HCT116 (cell line): ENCODE measurements around the gene ROCK2. TPM values are rescaled to one million over a fixed set of nuclear protein-coding genes. Genes with fewer than 3 reads are reported as not detected.

ENCODE experiments used
- ATAC-seq: fragments of 200-7000 bp; cut with Tn5 transposase; 2 replicates; pipeline ENCODE4 v1.9.1; 2020; ENCODE audit warnings: mild to moderate bottlenecking, moderate library complexity
- BruUV-seq: library from RNA; stranded (reverse); fragments of 400-500 nt; replicated peaks from 2 replicates; lab custom pipeline; 2021; lab: Mats Ljungman, UMichigan
- CTCF ChIA-PET: fragments of 300-600 bp; sonication (Branson Sonifier 250); formaldehyde crosslinking; loops from one replicate; lab custom pipeline; 2021; ENCODE audit warnings: antibody characterized with exemption; lab: Charles Lee
- POLR2A ChIA-PET: fragments of 300-600, 350-600 bp; sonication (Branson Sonifier 250); formaldehyde crosslinking; loops from one replicate; lab custom pipeline; 2021; ENCODE audit warnings: antibody characterized with exemption; lab: Charles Lee
- RAD21 ChIA-PET, 2 experiments: fragments of 300-600 bp; sonication (Branson Sonifier 250); formaldehyde crosslinking; loops; one replicate each; lab custom pipeline; 2023; ENCODE audit warnings: low total read pairs in 2 of 2; ENCODE audit not compliant: uncharacterized antibody in 2 of 2, unreplicated experiment in 2 of 2, low non-redundant PET in 1 of 2; lab: Charles Lee
- DNase-seq: peaks from one replicate; pipeline ENCODE4 v3.0.0-alpha.2; 2010; ENCODE audit warnings: low read depth, low spot score
- H2AFZ ChIP-seq: fragments of 200-600 bp; shearing (Covaris generic), sonication (generic); 2 replicates; pipeline ENCODE4 v1.6.1; 2017; ENCODE audit warnings: low read depth, mixed run types, mixed read lengths, antibody characterized with exemption, low read length; ENCODE audit not compliant: poor library complexity, severe bottlenecking
- H3K27ac ChIP-seq: 2 replicates; pipeline ENCODE4 v1.5.1; 2012; ENCODE audit warnings: low read depth, low read length
- H3K27me3 ChIP-seq: fragments of 200-600 bp; sonication (generic); 2 replicates; pipeline ENCODE4 v1.6.1; 2016; ENCODE audit warnings: mixed run types, low read length, mixed read lengths; ENCODE audit not compliant: insufficient read depth
- H3K36me3 ChIP-seq, 2 experiments: fragments of 200-500 bp in 1 of 2; fragments of 200-600 bp in 1 of 2; sonication (Bioruptor generic) in 1 of 2; sonication (generic) in 1 of 2; 2 replicates each; pipeline versions ENCODE4 v1.5.1 to v1.6.1; 2014 to 2016; ENCODE audit warnings: low read length in 2 of 2, inconsistent platforms in 1 of 2, mixed read lengths in 1 of 2, mixed run types in 1 of 2; ENCODE audit not compliant: insufficient read depth in 2 of 2, control insufficient read depth in 1 of 2
- H3K4me1 ChIP-seq, 2 experiments: fragments of 200-600 bp in 1 of 2; sonication (generic) in 1 of 2; 2 replicates each; pipeline versions ENCODE4 v1.5.1 to v1.6.1; 2012 to 2017; ENCODE audit warnings: low read length in 2 of 2, inconsistent platforms in 1 of 2, mild to moderate bottlenecking in 1 of 2, mixed read lengths in 1 of 2, mixed run types in 1 of 2, moderate library complexity in 1 of 2; ENCODE audit not compliant: insufficient read depth in 2 of 2, control insufficient read depth in 1 of 2
- H3K4me2 ChIP-seq: fragments of 200-600 bp; sonication (generic); 2 replicates; pipeline ENCODE4 v1.6.1; 2017; ENCODE audit warnings: mixed run types, low read length, mixed read lengths
- H3K4me3 ChIP-seq, 2 experiments: fragments of 200-600 bp in 1 of 2; sonication (generic) in 1 of 2; replicated peaks in 1 of 2; 2 replicates each; pipeline ENCODE4 v1.5.1; 2011 to 2016; ENCODE audit warnings: low read length in 2 of 2, control low read depth in 1 of 2, low read depth in 1 of 2, mild to moderate bottlenecking in 1 of 2, mixed read lengths in 1 of 2, mixed run types in 1 of 2
- H3K79me2 ChIP-seq: fragments of 200-600 bp; sonication (generic); 2 replicates; pipeline ENCODE4 v1.6.1; 2017; ENCODE audit warnings: mild to moderate bottlenecking, mixed run types, low read length, moderate library complexity, mixed read lengths; ENCODE audit not compliant: insufficient read depth
- H3K9ac ChIP-seq: fragments of 200-600 bp; sonication (generic); 2 replicates; pipeline ENCODE4 v1.6.1; 2016; ENCODE audit warnings: low read length, mixed read lengths
- H3K9me2 ChIP-seq: fragments of 200-600 bp; sonication (generic), shearing (Covaris generic); 2 replicates; pipeline ENCODE4 v1.6.1; 2017; ENCODE audit warnings: mixed run types, mild to moderate bottlenecking, moderate library complexity; ENCODE audit not compliant: insufficient read depth
- H3K9me3 ChIP-seq, 2 experiments: fragments of 200-500 bp in 1 of 2; fragments of 200-600 bp in 1 of 2; sonication (Bioruptor generic) in 1 of 2; sonication (generic) in 1 of 2; 2 replicates each; pipeline ENCODE4 v1.6.1; 2014 to 2017; ENCODE audit warnings: low read length in 2 of 2, mixed read lengths in 2 of 2, inconsistent platforms in 1 of 2, low read depth in 1 of 2, mild to moderate bottlenecking in 1 of 2, mixed run types in 1 of 2, moderate library complexity in 1 of 2; ENCODE audit not compliant: control insufficient read depth in 1 of 2, insufficient read depth in 1 of 2
- H4K20me1 ChIP-seq: fragments of 200-600 bp; sonication (generic), shearing (Covaris generic); 2 replicates; pipeline ENCODE4 v1.6.1; 2017; ENCODE audit warnings: mixed run types, mild to moderate bottlenecking, moderate library complexity; ENCODE audit not compliant: insufficient read depth
- ATF3 ChIP-seq: IDR thresholded peaks from 2 replicates; pipeline ENCODE4 v1.6.1; 2012
- CEBPB ChIP-seq: IDR thresholded peaks from 2 replicates; pipeline ENCODE4 v1.6.1; 2012; ENCODE audit warnings: low read depth
- EGR1 ChIP-seq: IDR thresholded peaks from 2 replicates; pipeline ENCODE4 v1.6.1; 2012; ENCODE audit warnings: low read depth
- ELF1 ChIP-seq: IDR thresholded peaks from 2 replicates; pipeline ENCODE4 v1.6.1; 2012; ENCODE audit warnings: low read depth, borderline replicate concordance
- EZH2 ChIP-seq: fragments of 200-600 bp; sonication (generic); IDR thresholded peaks from 2 replicates; pipeline ENCODE4 v1.6.1; 2017; ENCODE audit warnings: antibody characterized with exemption, mixed run types
- EZH2phosphoT487 ChIP-seq: fragments of 200-600 bp; IDR thresholded peaks from 2 replicates; pipeline ENCODE4 v1.6.1; 2018; ENCODE audit warnings: antibody characterized with exemption, borderline replicate concordance
- FOSL1 ChIP-seq: IDR thresholded peaks from 2 replicates; pipeline ENCODE4 v1.6.1; 2012; ENCODE audit warnings: low read depth
- JUND ChIP-seq: IDR thresholded peaks from 2 replicates; pipeline ENCODE4 v1.6.1; 2012
- MAX ChIP-seq: IDR thresholded peaks from 2 replicates; pipeline ENCODE4 v1.6.1; 2012
- POLR2A ChIP-seq: IDR thresholded peaks from 2 replicates; pipeline ENCODE4 v1.7.0; 2011; ENCODE audit warnings: borderline replicate concordance; ENCODE audit not compliant: insufficient read depth, insufficient read length; ENCODE audit errors: extremely low read depth
- POLR2AphosphoS5 ChIP-seq: IDR thresholded peaks from 2 replicates; pipeline ENCODE4 v1.6.1; 2011; ENCODE audit warnings: mild to moderate bottlenecking, low read depth, low read length, moderate library complexity
- RAD21 ChIP-seq: IDR thresholded peaks from 2 replicates; pipeline ENCODE4 v1.6.1; 2012; ENCODE audit warnings: low read depth, mild to moderate bottlenecking
- SIN3A ChIP-seq: IDR thresholded peaks from 2 replicates; pipeline ENCODE4 v1.6.1; 2012; ENCODE audit warnings: low read depth
- SP1 ChIP-seq: IDR thresholded peaks from 2 replicates; pipeline ENCODE4 v1.6.1; 2012; ENCODE audit warnings: low read depth
- SRF ChIP-seq: IDR thresholded peaks from 2 replicates; pipeline ENCODE4 v1.6.1; 2012; ENCODE audit warnings: low read depth
- TCF7L2 ChIP-seq: IDR thresholded peaks from 2 replicates; pipeline ENCODE4 v1.7.0; 2011; ENCODE audit warnings: borderline replicate concordance, inconsistent platforms; ENCODE audit not compliant: insufficient read depth, insufficient read length; ENCODE audit errors: extremely low read depth
- YY1 ChIP-seq: IDR thresholded peaks from 2 replicates; pipeline ENCODE4 v1.6.1; 2011; ENCODE audit warnings: low read length, low read depth, moderate library complexity, mild to moderate bottlenecking; ENCODE audit not compliant: insufficient replicate concordance; ENCODE audit errors: extremely low read depth
- ZBTB33 ChIP-seq: IDR thresholded peaks from 2 replicates; pipeline ENCODE4 v1.6.1; 2011; ENCODE audit warnings: mild to moderate bottlenecking, low read length, moderate library complexity; ENCODE audit not compliant: insufficient replicate concordance; ENCODE audit errors: extremely low read depth
- intact Hi-C: fragments of 100-400 bp; cut with micrococcal nuclease; formaldehyde crosslinking; loops from 2 replicates; pipeline ENCODE4 v1.10.0; 2022
- total RNA-seq: library from RNA; stranded (reverse); gene quantifications from one replicate; pipeline ENCODE4 v1.2.1, GENCODE V29; 2021; ENCODE audit not compliant: unreplicated experiment

Gene ROCK2
- total RNA-seq, 1 experiment from 2014 or later, result 48.0 TPM

- ChIA-PET CTCF (no interaction called here), POLR2A (interaction anchor here (1.1 kb wide), 1 partner anchor 40 kb away, joined by 3 read pairs; no protein-coding TSS in a partner anchor), RAD21 (no interaction called here)
- no peak overlapping the region for H2AFZ ChIP-seq
- DNase-seq, result no peak
- no peak overlapping the region for H3K9ac ChIP-seq
- intact Hi-C loops, result no loop called here
- no peak for TF ChIP-seq JUND
- TF ChIP-seq RAD21, result no peak
- no peak for TF ChIP-seq POLR2A
- TF ChIP-seq TCF7L2, result no peak
- TF ChIP-seq FOSL1, result no peak
- TF ChIP-seq CEBPB, result no peak
- no peak for TF ChIP-seq ELF1
- TF ChIP-seq MAX, result no peak
- no peak for TF ChIP-seq ZBTB33
- no peak for TF ChIP-seq EGR1
- TF ChIP-seq SIN3A, result no peak
- TF ChIP-seq SP1, result no peak
- no peak for TF ChIP-seq EZH2phosphoT487
- TF ChIP-seq SRF, result no peak
- TF ChIP-seq YY1, result no peak
- no peak for TF ChIP-seq EZH2
- no peak for TF ChIP-seq POLR2AphosphoS5
- TF ChIP-seq ATF3, result no peak
- peaks cover 20 to 26% of the 10 kb centered on the region in 2 experiments; a peak in 3 of 4 replicates for H3K36me3 ChIP-seq
- no peak overlapping the region for H3K27ac ChIP-seq
- BruUV-seq, result no TSS peak
- no peak for ATAC-seq
- no peaks in the 10 kb centered on the region for H3K79me2 ChIP-seq
- peaks cover 5% of the 10 kb centered on the region for H4K20me1 ChIP-seq
- H3K27me3 ChIP-seq, result no peaks in the 10 kb centered on the region
- no peaks in the 10 kb centered on the region for H3K4me1 ChIP-seq
- no peaks in the 10 kb centered on the region for H3K9me3 ChIP-seq
- H3K4me2 ChIP-seq, result no peak overlapping the region
- H3K9me2 ChIP-seq, result no peaks in the 10 kb centered on the region
- no peak overlapping the region for H3K4me3 ChIP-seq
These were observed 129.0 kb downstream of the ROCK2 start for GRCh38 chr2:11215407-11215806.
